HG02571 (cell line): ENCODE measurements around the gene USP54.
"Not testable (repeated sequence)": the region's sequence is repeated elsewhere in the genome, so short reads cannot be mapped to it uniquely, and the experiment has no call there.

Experiments used
- ATAC-seq: cut with Tn5 transposase; IDR thresholded peaks from one replicate; pipeline ENCODE4 v1.9.1; 2021; ENCODE audit warnings: mild to moderate bottlenecking, moderate library complexity; ENCODE audit not compliant: unreplicated experiment

The USP54 gene

DNA sequence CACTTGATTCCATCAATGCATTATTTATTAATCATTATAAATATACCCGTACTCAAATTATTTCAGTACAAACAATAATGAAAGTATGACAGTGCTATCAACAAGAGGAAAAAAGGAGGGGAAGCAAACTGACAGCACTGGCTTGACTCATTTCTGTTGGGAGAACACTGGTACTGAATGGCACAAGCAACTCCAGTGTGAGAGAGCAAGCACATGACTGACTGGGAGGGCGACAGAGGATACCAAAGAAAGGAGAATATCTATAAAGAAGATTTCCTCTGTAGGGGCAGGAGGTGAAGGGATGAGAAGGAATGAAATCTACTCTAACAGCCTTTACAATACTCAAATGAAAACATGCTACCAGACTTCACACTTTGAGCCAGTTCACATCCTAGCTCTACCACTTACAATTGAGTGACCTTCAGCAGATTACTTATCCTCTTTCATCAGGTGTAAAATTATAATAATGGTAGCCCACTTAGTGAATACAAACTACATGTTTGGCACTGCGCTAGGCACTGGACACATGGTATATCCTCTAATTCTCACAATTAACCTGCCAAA is 1.5 kb downstream of the USP54 start:
- no peak for ATAC-seq

DNA sequence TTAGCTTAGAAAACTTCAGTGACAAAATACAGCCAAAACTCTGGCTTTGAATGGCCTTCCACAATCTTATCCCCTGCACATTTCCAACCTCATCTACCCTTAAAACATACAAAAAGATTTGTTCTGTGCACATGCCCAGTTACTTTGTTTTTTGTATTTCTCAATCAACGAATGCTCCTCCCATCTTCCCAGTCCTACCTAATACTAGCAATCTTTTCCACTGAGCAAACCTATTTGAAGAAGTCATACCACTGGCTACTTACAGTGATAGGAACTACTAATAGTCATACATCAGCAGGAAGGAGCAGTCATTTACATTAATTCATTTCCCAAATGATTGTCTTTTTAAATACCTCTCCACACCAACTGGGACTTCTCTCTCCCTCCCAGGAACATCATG is 2.5 kb downstream of the USP54 start:
- ATAC-seq, result no peak

DNA sequence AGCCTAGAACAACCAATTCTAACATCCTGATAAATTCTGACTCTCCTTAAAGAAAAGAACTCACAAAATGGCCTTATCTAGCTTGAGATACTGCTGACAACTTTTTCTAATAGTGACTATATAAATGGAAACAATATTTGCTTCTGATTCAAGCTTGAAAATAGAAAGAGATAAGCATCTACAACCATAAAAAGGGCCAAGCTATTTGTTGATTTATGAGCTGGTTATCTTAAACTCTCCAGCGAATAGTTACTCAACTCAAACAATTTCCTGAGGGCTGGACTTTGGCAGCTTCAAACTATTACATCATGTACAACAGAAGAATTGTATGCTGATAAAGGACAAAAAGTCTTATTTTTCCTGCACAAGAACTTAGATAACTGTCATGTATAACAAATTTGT is 4.6 kb downstream of the USP54 start:
- ATAC-seq, result no peak

DNA sequence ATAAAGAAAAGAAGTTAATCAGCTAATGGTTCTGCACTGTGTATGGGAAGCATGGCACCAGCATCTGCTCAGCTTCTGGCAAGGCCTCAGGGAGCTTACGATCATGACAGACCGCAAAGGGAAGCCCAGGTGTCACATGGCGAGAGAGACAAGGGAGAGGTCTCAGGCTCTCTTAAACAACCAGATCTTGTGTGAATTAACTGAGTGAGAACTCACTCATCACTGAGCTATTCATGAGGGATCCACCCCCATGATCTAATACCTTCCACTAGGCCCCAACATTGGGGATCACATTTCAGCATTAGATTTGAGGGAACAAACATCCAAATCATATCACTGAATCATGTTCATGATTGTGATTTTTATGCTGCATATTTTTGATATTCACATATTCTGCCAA is 5.8 kb downstream of the USP54 start:
- no peak for ATAC-seq

DNA sequence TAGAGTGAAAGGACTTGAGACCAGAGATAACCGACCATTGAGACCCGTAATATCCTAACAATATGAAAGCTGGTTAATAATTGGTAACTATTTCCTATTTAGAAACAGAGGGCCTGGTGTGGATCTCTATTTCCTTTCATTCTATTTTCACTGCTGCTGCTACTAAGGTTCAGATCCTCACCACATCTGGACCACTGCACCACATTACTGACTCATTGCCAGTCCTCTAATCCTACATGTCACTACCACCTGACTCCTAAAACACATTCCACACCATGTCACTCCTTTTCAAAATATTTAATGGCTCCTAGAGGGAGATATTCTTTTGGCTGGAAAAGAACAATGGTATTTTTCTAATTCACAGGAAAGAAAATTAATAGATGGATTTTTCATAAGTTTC is 6.4 kb downstream of the USP54 start:
- no peak for ATAC-seq

DNA sequence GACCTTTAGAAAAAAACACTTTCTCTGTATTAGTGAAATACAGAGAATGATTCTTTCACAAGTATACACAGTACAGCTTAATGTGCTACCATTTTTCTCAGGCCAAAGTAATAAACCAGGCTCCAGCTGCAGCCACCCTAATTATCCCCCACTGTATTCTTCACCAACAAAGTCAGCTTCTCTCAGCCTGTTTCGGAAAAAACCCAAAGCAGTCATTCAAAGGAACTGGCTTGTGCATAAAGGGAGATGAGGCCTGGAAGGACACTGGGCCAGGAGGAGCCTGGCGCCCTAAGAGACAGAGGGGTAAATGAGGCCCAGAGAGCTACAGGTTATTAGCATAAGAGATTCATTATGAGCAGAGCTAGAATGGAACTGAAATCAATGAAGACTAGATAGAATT is 9.2 kb downstream of the USP54 start:
- no peak for ATAC-seq

DNA sequence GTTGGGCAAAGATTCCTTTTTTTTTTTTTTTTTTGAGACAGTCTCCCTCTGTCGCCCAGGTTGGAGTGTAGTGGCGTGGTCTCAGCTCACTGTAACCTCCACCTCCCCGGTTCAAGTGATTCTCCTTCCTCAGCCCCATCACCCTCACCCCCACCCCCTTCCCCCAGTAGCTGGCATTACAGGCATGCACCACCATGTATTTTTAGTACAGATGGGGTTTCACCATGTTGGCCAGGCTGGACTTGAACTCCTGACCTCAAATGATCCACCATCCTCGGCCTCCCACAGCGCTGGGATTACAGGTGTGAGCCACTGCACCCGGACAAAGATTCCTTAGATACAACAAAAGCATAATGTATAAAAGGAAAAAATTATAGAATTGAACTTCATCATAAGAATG is 12.2 kb downstream of the USP54 start:
- not testable (repeated sequence) for ATAC-seq

DNA sequence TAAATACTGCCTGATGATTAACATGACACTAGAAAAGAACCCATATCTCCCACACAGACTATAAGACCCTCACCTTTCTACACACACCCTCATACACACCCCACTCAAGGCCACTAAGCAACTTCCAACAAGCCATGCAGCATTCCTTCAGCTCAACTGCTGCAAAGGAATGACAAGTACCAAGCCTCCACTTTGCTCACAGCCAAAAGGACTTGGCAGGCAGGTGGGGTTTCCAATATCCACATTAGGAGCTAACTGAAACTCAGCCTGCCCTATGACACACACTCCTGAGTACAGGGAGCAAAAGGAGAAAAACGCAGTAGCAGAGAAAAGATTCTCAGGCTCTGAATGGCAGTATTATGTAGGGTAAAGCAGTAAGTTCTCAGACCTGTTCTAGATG is 13.4 kb downstream of the USP54 start:
- no peak for ATAC-seq

DNA sequence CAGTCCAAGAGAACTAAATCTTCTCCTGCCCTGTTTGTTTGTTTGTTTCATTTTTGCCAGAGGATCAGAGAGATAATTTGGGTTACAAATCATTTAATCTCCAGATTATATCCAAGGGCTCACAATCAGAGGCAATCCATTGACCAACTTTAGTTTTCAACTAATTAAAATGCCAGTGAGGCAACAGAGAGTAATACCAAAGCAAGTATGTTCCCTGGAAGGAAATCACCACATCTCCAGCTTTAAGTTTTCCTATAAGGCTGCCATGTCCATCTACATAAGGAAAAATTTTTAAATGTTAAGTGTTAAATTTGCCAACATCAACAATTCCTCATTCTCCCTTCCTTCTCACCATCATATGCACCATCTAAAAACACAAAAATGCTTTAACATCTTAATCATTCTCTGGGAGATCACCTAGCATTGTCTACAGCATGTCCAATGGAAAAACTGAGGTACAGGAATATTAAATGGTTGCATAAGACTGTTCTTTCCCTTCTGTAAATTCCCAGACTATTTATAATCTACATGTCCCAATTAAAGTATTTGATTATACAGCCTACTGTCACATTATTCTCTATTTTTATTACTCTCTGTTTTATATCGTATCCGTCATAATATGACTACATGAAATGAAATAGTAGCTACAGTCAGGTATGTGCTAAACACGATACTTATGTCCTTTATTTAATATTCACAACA is 14.1 kb downstream of the USP54 start:
- ATAC-seq, result no peak

DNA sequence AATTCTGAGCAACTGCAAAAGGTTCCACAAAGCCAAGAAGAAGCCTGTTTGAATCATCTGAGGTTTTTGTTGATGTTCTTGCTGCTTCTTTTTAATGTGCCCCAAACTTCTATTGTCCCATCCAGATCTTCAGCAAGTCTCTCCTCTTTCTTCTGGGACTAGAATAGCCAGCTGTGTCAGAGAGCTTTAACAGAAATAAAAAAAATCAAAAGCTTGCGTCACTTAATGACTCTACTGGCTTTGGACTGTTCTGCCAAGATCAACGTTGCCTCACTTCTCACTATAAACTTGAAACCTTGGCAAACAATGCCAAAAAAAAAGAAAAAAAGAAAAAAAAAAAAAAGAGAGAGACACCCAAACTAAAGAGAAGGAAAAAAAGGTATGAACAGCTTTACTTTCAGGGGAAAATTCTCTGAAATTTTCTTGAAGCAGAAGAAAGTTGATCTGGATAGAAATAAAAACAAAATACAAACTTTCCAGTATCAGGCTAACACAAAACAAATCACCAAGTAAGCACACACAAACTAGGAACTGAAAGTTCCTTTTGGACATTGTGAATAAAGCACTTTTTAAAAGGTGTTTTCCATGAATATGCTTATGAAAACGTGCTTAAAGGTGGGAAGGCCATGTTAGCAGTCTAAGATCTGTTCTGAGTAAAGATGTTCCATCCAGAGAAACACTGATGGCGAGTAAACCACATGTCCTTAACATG is 14.8 kb downstream of the USP54 start:
- no peak for ATAC-seq

DNA sequence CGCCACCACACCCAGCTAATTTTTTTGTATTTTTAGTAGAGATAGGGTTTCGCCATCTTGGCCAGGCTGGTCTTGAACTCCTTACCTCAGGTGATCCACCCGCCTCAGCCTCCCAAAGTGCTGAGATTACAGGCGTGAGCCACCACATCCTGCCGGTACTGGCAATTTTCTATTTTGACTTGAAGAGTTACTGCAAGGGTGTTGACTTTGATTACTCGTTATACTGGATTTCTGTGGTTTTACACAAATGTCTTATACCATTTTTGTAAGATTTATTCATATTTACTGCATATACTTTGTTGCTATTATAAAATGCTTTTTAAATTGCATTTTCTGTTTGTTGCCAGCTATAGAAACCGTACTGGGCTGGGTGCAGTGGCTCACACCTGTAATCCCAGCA is 24.1 kb downstream of the USP54 start:
- ATAC-seq, result not testable (repeated sequence)

DNA sequence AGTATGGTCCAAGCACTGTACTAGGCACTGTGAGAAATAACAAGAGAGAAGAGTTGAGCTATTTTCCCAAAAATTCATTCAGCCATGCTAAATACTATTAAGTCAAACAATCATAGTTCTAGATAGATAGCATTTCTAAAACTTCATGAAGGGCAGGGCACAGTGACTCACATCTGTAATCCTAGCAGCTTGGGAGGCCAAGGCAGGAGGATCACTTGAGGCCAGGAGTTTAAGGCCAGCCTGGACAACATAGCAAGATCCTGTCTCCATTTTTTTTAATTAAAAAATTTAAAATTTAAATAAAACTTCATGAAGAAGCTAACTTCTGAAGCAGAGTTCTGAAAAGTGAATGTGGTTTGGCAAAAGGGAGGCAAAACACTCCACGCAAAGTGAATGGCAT is 29.9 kb downstream of the USP54 start:
- ATAC-seq, result no peak

DNA sequence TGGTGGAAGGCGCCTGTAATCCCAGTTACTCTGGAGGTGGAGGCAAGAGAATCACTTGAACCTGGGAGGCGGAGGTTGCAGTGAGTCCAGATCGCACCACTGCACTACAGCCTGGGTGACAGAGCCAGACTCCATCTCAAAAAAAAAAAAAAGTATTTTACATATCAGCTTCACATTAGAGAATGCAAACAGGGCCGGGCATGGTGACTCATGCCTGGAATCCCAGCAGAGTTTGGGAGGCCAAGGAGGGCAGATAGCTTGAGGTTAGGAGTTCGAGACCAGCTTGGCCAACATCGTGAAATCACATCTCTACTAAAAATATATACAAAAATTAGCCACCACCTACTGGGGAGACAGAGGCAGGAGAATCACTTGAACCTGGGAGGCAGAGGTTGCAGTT is 31.6 kb downstream of the USP54 start:
- ATAC-seq, result no peak

DNA sequence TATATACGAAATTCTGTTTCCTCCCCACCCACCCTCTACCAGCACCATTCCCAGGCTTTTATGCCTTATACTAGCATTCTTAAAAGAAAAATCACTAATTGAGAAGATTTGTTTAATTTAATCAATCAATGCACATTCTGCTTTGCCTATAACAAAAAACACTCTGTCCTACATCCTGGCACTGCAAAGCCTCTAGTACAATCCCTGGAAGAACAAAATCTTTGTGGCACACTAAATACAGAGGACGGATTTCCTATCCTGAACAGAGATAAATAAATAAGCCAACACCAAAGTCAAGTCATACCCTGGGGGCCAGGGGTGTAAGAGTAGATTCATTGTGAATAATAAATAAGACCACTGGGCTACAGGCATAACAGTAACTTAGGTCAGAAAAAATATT is 34.3 kb downstream of the USP54 start:
- ATAC-seq, result no peak

DNA sequence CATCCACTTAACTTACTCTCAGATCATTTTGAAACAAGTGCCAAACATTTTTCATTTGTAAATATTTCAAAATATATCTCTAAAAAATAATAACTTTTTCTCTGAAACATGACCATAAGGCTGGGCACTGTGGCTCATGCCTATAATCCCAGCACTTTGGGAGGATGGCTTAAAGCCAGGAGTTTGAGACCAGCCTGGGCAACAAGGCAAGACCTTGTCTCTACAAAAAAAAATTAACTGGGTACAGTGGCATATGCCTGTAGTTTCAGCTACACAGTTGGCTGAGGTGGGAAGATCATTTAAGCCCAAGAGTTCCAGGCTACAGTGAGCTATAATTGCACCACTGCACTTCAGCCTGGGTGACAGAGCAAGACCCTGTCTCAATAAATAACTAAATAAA is 36.4 kb downstream of the USP54 start:
- ATAC-seq, result no peak

DNA sequence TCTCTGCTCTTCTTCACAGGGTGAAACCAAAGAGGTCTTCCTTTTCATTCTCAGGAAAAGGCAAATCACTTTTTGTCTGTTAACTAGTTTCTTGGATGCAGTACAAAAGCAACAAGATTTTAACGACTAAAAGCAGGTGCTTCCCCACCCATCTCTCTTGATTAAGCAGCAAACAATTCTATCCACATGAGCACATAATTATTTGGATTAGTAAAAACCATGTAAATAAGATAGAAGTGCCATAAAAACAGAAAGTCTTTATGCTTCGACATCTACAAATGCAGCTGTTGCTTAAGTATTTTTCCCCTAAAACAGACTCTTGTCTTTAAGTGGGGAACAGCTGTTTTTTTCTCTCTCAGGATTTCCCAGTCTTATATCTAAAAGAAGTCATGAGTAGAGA is 37.4 kb downstream of the USP54 start:
- ATAC-seq, result no peak

DNA sequence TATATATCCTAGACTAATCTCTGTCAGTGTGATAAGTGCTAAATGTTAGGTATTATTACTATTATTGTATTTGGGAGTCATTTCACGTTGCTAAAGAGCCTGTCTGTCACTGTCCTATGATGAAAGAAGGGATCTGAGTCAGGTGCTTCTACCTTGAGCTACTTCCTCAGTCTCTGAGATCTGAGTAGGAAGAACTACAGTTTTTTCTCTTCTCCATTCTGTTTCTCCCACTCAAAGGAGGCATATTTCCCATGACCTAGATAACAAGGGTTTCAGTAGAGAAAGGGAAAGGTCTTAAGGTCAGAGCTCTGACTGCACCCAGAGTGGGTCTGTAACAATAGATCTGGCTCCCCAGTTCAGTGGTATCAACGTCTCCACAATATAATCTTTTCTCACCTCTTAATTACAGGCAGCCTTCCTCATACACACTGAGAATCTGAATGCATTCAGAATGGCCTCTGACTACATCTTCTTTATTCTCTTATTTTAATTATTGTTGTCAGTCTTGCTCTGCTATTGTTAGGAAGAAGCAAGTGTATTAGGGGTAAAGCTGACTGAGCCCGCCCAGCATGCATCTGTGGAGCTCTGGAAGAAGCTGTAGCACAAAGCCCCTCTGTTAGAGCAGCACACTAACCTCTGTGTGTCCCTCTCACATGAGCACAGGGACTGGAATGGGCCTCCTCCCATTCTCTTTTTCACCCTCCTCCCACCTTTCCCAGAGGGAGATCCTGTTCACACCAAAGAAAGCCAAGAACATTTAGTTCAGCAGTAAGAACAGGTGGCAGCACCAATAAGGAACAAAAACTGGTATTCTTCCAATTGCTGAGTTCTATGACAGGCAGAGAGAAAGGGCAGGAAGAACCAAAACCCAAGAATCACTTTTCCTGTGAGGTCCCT is 38.1 kb downstream of the USP54 start:
- no peak for ATAC-seq

DNA sequence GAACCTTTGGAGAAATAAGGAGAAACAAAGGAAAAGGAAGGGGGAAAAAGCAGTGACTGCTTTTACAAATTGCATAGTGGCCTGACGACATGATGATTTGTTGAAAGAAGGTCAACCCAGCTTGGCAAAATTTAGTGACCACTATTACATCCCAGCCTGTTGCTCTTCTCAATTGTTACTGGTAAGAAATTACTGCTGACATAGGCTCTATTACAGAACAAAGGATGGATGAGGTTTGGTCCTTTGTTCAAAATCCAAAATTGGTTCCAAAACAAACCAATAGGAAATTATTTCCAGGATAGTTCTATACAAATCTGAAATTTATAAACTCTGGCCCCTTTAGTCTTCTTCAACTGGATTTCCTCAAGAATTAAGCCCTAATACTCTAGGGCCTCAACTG is 39.6 kb downstream of the USP54 start:
- ATAC-seq, result no peak

DNA sequence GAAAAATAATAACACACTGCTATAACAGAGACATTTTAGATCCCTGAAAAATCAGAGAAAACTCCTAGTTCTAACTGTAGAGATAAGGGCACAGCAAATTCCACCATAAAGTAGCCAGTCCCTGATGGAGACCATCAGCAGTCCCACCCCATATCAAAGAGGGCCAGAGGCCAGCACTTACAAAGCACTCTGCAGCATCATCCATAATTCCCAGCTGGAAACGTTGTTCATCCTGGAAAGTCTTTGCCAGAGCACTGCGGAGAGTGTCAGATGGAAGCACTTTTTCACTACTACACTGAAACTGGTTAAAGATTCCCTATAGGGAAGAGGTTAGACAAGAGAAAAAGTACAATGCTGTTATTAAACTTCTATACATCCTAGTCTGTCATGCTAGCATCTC is 45.8 kb downstream of the USP54 start:
- ATAC-seq, result no peak

DNA sequence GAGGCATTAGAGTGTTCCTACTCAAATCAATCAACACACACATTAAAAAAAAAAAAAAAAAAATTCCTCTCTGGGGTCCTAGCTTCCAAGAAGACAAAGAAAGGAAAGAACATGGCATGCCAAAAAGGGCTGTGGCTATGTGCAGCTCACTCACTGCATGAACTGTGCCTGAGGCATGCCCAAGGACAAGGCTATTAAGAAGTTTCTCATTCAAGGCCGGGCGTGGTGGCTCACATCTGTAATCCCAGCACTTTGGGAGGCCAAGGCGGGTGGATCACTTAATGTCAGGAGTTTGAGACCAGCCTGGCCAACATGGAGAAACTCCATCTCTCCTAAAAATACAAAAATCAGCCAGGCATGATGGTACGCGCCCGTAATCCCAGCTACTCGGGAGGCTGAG is 53.4 kb downstream of the USP54 start:
- ATAC-seq, result no peak

DNA sequence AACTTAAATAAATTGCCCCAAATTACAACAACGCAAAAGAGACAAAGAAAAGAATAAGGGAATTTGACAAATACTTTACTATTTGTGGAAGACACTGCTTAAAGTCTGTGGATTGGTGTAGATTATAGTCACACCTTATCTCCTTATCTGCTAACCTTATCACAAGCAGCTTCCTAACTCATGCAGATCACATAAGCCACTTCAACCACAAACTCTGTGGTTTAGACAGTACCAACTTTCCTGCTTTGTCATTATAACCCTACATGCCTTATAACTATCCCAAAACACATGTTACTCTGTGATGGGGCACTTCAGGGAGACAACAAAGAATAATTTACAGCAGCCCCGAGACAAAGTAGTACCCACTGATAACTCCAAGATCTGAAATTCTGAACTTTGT is 53.9 kb downstream of the USP54 start:
- no peak for ATAC-seq

DNA sequence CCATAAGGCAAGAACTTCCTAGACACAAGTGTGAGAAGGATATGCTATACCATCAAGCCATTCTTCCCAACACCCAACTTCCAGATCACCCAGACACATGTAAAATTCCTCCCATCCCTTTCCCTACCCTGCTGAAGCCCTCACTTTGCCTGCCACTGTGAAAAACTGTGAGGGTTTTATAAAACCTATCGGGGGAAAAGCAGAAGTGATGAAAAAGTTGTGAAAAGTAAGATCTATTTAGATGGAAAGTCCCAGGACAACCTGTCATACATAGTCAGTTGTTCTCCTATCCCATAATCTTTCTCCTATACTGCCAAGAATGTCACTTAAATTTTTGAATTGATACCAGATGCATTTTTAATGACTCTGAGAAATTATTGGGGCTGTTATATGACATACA is 56.3 kb downstream of the USP54 start:
- ATAC-seq, result no peak
